Stimulated activated CD4-positive, alpha-beta T cell treated with anti-CD3 and anti-CD28 coated beads, Interleukin-1b, Interleukin-23, amount 100 ng/mL, for 24 hours (primary cell): ENCODE data around the gene COL5A1.
"Not testable (repeated sequence)": the region's sequence is repeated elsewhere in the genome, so short reads cannot be mapped to it uniquely, and the experiment has no call there.

Experiments
- DNase-seq, 4 experiments: peaks; one replicate each; pipeline ENCODE4 v3.0.0-alpha.2; 2020; ENCODE audit warnings: low read depth in 4 of 4, low spot score in 1 of 4

Gene COL5A1

DNA sequence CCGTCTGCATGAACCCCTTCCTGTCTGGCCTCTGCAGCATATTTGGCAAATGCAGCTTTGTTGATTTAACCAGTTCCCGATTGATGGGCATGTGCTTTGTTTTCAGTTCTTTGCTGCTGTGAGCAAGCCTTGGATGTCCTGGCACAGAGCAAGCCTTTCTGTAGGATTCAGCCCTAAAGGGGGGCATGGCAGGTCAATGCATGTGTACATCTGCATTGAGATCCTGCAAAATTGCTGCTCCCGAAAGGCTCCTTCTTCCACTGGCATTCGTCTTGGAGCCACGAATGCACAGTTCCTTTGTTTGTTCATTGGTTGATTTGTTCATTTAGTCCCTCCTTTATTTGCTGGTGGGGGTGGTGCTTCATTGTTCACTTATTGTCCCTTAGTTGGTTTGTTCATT lies 34.8 kb downstream of the COL5A1 start:
- no peak for DNase-seq

DNA sequence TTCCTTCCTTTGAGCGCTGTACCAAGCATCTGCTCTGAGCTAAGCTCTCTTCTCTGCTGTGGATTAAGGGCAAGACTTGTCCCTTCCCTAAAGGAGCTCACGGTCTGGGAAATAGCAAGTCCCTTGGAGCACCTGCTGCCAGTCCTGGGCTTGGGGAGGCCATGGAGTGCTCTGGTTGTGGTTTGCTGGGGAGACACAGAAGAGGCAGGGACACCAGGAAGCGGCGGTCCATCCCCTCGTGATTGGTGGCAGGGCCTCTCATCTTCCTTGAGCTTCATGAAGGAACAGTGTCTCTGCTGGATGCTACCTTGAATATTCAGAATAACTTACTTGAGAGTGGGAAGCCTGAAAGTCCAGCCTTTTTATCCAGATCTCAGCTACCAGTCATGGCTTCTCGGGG lies 35.3 kb downstream of the COL5A1 start:
- DNase-seq = no peak

DNA sequence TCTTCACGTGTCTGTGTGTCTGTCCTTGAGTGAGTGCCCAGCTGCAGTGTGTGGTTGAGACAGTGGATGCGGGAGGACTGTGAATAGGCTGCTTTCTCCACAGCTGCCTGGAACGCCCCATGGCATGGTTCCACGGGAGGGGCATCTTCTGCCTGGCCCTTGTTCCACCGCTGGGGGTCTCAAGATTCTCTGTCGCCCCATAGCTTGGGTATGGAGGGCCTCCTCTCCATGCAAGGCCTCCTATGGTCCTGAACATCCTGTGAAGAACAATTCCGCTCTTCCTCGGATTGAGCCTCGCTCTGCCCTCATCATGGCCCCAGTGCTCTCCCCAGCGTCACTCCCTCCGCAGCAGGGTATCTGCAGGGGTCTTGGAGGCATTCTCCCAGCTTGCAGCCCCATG lies 36.1 kb downstream of the COL5A1 start:
- DNase-seq = no peak

DNA sequence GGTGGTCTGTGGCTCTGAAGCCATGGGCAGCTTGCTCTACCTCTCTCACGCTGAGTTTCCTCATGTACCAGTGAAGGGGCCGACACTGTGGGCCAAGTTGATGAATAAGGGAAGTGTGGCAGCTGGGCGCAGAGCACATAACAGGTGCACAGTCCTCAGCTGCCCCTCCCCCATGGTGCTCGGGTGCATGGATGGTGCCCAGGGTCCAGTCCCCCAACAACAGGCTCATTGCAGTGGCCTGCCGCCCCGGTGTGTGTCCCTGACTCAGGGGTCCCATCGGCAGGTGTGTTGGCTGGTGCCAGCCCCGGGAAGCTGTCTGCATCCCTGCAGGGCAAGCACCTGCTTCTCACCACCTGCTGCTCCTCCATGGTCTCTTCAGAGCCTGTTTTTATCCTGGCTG lies 36.6 kb downstream of the COL5A1 start:
- no peak for DNase-seq

DNA sequence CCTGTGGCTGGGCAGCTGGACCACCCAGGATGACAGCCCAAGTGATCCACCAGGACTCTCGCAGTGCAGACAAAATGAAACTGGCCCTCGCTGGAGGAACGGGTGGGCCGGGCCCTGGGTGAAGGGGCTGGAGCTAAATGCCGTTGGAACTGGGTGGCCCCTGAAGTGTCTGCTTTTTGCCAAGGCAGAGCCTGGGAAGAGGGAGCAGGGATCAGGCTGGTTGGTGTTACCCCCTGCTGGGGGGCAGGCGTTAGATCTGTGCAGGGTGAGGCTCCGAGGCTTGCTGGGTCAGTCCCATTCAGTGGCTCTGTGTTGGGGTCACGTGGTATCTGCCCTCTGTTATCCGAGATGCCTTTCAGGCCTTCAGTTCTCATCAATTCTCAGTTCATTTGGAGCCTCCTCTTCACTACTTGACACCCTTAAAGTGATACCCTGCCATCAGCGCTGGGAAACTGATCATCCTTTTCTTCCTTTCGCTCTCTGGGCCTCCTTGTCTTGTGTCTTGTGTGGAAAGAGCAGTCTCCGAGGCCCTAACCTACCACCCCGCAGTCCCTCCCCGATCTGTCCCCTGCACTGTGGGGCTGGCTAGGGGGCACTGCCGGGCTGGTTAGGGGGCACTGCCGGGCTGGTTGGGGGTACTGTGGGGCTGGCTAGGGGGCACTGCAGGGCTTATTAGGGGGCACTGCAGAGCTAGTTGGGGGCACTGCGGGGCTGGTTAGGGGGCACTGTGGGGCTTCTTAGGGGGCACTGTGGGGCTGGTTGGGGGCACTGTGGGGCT lies 37.3 kb downstream of the COL5A1 start:
- no peak for DNase-seq

DNA sequence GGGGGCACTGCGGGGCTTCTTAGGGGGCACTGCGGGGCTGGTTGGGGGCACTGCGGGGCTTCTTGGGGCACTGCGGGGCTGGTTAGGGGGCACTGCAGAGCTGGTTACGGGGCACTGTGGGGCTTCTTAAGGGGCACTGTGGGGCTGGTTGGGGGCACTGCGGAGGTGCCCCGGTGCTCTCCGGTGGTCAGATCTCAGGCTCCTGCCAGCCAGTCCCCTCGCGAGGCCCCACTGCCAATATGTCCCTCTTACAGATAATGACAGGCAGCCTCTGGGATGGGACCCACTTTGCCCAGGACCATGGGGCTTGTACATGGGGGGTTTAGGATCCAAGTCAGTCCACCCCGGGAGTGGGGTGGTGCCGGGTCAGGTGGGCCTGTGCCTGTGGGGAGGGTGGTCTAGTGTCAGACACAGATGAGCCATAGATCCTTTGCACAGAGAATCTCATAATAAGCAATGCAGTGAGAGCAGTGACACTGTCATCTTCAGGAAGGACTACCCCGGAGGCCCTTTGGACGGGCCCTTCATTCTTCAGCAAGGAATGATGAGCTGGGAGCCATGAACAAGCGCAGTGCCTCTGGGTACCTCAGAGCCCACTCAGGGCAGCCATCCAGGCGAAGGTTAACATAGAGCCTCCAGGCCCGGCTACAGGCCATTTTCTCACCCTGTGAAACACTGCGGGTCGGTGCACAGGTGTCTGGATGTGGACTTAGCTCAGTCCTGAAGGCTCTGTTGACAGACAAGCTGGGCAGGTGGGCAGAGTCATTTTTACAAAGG lies 38.2 kb downstream of the COL5A1 start:
- no peak for DNase-seq

DNA sequence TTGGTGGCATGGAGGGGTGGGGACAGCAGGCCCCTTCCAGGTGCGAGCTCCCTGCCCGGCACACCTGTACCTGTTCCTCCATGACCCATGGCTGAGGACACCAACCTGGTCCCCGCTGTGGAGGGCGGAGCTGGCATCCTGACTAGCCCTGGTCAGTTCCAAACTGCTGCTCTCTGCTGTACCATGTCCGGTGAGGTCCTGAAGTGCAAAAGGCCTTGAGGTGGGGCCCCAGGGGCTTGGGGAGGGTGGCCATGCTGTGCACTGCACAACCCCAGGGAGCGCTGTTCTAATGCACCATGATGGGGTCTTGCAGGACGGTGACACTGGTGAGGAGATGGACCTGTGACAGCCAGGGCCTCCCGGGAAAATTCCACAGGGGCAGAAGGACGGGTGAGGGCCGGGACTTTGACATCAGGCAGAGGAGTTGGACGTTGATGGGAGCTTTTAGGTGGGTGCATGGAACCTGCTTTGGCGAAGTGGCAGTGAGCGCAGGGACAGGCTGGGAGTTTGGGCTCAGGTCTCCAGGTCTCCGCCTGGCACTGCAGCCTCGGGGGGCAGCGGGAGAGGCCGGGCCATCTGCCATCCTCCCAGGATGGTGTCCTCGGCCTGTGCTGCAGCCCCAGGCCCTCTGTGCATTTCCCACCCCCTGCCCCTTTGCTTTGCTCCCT lies 38.9 kb downstream of the COL5A1 start:
- no peak for DNase-seq

DNA sequence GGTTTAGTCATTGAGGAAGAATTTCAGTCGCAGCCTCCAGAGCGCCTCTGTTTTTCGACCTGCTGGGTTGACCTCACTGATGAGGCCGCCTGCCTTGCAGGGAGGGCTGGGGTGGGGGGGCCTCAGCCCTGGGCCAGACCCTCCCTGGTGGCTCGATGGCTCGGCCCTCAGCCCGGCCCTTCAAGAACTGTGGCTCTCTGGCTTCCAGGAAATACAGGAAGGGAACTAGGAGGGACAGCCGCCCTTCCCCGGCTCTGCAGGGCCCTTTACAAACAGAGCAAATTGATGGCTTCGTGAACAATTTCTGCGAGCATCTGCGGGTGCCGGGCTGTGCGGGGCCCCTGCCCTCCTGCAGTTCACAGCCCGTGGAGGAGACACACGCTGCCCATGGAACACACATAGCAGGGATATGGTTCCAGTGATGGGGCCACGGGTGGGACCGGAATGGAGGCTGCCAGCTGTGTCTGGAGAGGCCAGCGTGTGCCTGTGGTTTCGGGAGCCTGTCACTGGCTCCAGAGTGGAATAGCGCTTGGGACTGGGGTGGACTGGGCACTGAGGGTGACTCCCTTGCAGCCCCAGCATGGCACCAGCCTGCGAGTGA lies 39.6 kb downstream of the COL5A1 start:
- DNase-seq = no peak

DNA sequence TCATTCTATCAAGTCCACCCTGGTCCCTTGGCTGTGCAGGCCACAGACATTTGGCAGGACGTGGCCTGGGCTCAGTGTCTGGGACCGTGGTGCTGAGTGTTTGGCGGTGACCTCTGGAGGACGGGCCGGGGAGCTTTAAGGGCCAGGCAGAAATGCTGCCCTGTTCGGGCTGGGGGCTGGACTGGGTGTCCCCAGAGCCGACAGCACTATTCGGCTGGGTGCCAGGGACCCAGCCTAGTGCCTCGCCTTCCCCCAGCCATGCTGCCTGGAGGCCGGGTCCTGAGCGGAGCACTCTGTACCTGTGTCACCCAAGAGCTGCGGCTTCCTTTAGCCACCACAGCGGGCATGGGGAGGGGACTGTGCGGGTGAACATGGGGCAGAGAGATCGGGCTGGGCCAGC lies 40.4 kb downstream of the COL5A1 start:
- no peak for DNase-seq

DNA sequence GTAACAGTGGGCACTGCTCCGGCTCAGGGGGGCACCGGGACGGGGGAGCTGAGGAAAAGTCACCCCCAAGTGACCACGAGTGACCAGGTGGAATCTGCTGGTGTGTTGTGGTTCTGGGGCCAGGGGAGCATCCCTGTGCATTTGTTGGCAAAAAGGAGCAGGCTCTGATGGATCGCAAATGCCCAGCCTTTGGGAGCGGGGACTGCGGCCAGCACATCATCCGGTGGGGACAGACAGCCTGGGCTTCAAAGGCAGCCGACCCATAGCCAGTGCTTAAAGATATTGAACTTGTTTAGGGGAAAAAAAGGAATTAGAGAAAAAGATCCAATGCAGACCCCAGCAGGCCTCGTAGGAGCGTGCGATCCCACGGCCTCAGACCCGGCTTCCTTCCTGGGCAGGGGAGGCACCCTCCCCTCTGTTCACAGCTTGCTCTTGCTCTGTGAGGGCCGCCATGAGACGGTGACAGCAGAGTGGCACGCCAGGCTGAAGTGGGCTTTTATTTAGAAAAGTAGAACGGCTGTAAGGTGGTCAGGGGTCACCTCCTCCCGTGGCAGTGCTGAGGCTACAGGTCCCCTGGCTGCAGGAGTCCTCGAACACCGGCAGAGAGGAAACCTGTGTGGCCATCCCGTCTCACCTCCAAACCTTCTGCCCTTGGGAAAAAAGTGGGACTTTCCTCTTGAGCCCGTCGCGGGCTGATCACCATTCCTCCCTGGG lies 41.2 kb downstream of the COL5A1 start:
- no peak for DNase-seq

DNA sequence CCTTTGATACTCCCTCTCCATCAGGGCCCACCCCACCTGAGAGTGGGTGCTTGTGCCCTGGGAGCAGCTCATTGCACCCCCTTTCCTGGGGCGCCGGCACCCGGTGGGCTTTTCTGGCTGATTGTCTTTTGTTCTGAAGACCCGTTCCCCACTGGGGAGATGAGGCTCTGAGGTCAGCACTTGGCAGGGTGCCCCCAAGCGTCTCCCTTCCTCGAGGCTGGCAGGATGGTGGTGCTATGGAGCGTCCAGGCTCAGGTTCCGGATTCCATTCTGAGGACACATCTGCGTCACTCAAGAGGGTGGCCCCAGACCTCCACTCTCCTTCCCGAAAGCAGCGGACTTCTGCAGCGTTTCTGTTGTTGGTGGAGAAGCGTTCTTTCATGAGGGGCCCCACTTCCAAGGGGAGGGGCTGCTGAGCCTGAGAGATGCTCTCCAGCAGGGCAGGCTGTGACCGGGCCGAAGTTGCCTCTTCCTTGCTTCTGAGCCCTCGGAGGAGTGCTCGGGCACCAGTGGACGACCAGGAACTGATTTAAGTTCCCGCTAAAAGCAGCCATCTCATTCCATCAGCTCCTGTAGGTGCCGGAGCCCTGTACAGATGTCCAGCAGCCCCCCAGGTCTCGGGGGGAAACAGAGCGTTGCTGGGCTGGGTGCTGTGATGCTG lies 42.2 kb downstream of the COL5A1 start:
- no peak for DNase-seq

DNA sequence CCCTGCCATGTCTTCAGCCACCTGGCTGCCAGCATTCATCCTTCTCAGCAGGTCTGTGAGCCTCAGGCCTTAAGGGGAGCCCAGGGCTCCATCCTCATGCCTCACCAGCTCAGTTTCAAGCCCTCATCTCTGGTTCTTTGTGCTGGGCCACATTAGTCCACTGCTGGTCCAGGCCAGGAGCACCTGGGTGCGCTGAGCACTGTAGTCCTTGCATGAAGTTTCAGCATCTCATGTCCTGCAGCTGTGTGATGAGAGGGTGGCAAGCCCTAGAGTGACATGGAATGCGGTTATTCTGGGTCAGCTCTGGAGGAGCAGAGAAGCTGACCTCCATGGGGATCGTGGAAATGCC lies 42.7 kb downstream of the COL5A1 start:
- no peak for DNase-seq

DNA sequence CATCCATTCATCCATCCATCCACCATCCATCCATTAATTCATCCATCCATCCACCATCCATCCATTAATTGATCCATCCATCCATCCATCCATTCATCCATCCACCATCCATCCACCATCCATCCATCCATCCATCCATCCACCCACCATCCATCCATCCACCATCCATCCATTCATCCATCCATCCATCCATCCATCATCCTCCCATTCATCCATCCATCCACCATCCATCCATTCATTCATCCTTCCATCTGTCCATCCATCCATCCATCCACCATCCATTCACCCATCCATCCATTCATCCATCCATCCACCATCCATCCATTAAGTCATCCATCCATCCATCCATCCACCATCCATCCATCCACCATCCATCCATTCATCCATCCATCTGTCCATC lies 43.3 kb downstream of the COL5A1 start:
- DNase-seq = not testable (repeated sequence)

DNA sequence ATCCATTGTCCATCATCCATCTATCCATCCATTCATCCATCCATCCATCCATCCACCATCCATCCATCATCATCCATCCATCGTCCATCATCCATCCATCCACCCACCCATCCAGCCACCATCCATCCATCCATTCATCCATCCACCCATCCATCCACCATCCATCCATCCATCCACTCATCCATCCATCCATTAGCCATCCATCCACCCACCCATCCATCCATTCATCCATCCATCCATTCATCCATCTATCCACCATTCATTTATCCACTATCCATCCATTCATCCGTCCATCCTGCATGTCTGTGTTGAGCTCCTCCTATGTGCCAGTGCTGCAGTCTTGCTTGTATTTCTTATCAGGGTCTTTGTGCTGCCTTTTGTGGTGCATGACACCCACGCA lies 44.2 kb downstream of the COL5A1 start:
- DNase-seq = no peak

DNA sequence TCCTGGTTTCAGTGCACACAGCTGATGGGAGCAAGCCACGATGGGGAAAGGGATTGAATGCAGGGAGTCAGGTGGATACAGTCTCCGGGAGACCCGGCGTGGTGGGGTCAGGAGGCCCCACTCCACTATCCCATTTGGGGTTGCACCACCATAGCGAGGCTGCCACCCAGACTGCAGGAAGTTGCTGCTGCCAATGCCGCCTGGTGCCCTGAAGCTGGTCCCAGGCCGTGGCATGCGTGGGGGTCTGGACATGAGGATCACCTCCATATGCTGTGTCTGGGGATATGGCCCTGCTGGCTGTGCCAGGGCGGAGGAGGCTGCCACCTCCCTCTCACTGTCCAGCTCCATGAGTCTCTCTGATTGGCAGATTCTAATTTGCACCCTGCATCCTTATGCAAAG lies 45.3 kb downstream of the COL5A1 start:
- no peak for DNase-seq

DNA sequence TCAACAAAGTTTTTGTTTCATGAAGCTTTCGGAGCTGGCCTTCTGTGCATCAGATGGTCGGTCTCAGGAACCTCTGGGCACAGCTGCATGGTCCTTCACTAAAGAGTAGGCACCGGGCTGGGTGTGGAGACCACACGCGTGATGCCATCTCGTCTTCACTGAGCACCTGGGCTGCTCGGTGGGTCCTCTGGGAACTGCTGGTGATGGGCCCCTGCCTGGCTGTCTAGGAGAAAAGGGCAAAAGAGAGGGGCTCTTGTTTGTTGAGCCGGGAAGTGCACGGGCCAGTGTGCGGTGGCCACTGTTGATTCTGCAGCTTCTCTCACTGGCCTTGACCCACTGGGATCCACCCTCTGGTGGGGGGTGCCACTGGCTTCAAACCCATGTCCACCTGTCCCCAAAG lies 46.0 kb downstream of the COL5A1 start:
- DNase-seq = no peak

DNA sequence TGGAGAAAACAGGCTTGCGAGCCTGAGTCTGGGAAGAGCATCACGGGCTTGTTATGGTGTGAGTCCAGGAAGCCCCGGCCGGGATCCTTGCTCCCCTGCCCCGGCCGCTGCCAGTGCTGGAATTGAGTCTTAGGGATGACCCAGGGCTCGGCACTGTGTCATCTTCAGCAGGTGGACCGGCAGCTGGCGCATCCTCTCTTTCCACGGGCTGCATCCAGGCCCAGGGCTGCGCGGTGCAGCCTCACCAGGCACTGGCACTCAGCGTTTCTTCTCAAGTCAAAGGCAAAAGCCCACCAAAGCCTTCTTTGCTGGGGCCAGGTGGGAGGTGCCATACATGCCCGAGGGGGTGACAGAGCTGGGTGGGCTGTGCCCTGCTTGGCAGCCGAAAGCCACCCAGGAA lies 46.6 kb downstream of the COL5A1 start:
- no peak for DNase-seq

DNA sequence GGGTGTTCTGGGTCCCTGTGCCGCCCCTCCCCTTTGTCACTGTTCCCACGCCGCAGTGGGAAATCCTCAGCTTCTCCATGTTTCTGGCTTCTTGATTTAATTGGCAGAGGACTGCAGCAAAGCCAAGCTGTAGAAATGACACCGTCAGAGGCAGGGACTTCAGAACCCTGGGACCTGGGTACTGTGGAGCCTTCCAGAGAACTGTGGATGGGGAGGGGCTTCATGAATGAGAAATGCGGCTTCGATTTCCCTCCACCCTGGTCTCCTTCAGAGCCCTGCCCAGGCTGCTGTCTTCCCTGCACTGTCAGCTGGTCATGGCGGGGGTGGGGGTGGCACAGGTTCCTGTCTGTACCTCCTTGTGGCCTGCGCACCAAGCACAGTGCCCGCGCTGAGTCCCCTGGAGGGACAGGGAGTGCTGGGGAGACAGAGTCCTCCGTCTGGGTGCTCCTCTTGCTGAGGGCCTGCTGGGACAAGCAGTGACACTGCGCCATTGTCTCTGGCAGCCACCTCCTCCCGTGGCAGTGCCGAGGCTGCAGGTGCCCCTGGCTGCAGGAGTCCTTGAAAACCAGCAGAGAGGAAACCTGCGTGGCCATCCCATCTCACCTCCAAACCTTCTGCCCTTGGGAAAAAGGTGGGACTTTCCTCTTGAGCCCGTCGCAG lies 47.2 kb downstream of the COL5A1 start:
- DNase-seq = no peak

DNA sequence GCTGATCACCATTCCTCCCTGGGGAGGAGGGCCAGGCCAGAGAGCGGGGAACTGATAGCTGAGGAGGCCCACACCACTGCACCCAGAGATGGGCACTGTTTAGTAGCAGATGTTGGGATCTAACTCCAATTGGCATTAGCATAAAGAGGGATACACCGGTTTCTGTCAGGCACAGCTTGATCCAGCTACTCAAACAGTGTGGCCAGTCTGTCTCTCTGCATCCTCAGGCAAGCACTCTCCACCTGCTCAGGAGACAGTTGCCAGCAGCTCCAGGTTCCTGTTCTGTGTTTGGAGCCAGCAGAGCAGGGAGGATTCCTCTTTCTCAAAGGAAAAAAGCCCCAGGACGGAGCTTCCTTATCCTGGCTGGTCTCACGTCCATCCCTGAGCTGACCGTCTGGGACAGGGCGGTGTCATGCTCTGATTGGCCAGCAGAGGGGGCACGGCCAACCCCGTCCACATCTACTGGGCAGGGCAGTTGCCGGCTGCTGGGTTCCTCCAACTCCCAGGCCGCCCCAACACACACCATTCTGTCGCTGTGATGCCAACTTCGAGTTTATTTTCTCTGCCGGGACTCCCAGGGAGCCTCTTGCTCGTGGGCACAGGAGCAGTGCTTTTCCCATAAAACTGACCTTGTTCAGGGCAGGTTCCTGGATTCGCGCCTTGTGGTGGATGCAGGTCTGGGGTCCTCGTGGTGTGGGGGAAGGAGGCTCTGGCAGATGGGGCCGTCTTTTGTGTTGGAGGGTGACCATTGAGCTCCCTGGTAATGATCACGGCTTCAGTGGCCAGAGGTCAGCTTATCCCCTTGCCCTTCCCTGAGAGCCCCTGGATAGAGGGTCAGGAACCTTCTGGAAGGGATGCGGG lies 47.9 kb downstream of the COL5A1 start:
- no peak for DNase-seq
